Hematopoietic multipotent progenitor cell treated with erythropoietin and hydrocortisone succinate and interleukin-3 and kit ligand, for 4 days (in vitro differentiated cells): ENCODE results near the gene FGD4.

Experiments
- DNase-seq: peaks from one replicate; pipeline ENCODE4 v3.0.0-alpha.2; 2015

Gene FGD4

DNA sequence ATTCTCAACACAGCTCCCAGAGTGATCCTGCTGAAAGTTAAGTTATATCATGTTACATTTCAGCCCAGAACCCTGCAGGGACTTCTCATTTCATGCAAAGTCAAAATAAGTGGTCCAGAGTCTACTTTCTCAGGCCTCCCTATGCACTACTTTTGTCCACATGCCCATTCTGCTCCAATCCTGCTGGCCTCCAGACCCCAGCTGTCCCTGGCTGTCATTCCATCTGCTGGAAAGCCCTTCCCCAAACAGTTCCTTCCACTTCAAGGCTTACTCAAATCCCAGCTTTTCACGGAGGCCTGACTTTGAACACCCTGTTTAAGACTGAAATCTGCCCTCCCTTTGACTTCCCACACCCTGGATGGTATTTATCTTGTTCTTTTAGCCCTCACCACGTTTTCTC, 169.9 kb downstream of the FGD4 start:
- DNase-seq: no peak

DNA sequence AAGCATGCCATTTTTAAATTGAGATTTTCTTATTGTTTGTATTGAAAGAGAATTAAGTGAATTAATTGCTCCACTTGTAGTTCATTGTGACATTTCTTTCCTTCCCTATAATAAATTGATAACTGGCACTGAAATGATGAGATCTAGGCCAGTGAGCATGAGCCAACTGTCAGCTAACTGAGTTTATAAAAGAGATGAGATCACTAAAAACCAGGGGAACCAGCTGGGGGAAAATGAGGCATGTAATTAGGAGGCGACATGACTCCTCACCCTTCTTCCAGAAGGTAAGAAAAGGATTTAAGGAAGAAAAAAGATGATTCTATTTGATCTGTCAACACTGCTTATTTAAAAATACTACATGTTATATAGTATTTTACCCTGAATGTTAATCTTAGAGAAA, 175.2 kb downstream of the FGD4 start:
- no peak for DNase-seq

DNA sequence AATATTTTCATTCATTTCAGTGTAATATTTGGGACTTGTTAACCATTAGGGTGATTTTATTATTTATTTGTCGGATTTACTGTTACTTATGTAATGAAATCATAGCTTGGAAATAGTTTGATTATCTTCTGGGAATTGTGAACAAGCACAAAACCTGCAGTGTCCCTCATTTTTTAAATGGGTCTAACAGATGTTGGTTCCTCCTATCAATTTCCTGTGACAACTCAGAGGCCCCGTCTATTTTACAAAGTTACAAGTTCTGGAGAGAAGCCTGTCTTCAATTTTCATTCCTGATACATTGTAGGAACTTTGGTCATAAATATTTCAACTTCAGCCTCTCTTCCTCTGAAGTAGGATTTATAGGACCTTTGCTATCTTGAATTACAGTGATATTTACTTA, 178.0 kb downstream of the FGD4 start:
- DNase-seq: no peak

DNA sequence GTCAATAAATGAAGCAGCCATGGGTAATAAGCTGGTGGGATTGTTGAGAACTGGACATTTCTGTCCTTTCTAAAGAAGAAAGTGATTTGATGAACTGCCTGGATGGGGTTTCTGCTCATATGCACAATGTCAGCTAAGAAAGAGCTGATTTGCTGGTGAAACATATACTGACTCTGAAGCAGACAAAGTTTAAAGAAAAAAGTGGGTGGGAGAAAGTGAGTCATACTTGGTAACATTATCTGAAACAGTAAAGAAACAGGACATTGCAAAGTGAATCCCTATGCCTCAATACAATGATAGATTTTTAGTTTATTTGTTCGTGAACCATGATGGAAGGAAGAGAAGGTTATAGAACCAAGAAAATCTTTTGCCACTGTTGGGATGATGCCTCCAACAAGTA, 184.2 kb downstream of the FGD4 start:
- DNase-seq: no peak

DNA sequence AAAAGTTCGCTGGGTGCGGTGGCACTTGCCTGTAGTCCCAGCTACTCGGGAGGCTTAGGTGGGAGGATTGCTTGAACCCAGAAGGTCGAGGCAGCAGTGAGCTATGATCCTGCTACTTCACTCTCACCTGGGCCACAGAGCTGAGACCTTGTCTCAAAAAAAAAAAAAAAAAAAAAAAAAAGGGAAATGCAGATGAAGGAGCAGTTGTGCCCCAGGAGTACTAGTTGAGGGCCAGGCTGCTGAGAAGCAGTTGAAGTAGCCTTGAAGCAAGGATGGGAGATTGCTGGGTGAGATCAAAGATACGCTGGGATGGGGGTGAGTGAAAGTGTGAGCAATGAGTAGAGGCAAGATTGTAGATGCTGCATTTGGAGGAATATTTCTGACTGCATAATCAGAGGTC, 186.3 kb downstream of the FGD4 start:
- no peak for DNase-seq

DNA sequence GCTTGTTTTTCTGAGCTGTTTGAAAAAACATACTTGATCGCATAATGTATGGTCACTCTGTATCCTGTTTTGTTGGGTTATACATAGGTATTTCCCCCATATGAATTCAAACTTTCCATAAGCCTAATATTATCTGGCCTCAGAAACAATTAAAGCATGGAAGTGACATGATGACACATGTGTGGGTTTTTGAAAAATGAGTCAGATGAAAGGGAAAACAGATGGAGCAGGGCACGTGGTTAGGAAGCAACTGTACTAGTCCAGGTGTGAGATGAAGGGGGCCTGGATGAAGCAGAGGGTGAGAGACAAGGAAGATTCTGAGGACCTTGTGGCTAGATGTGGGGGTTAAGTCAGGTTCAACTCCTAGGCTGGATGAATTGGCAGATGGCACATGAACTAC, 187.0 kb downstream of the FGD4 start:
- peak; percentile 50 for DNase-seq

DNA sequence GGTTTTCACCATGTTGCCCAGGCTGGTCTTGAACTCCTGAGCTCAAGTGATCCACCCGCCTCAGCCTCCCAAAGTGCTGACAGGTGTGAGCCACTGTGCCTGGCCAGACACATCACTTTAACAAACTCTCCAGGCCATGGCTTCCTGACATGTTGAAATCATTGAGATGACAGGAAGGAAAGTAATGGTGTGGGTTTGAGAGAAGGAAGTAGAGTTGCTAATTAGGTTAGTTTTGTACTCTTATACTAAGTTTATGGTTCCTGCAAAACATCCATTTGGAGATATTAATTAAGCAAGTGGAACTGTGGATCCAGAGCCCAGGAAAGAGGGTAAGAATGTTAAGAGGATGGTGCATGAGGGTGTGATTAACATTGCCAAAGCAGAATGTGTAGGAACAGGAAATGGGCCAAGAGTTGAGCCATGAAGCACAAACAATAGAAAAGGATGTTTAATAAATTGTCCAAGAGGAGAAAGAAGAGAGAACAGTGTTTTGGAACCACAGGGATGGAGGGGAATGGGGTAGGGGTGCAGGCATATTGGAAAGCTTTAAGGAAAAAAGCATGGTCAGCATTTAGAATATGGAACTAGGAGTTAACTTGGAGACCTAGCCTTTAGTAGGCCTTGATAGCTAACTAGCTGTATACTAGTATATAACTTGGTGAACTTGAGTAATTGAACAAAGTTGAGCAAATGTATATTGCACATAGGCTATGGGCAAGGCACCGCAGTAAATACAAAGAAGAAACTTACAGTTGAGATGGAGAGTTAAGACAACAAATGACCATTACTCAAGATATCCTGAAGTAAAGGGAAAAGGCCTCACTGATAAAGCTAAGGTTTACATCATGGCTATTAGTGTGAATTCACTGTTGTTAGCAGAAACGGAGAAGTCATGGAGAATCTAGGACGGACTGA, 188.5 kb downstream of the FGD4 start:
- peak; percentile 71 for DNase-seq

DNA sequence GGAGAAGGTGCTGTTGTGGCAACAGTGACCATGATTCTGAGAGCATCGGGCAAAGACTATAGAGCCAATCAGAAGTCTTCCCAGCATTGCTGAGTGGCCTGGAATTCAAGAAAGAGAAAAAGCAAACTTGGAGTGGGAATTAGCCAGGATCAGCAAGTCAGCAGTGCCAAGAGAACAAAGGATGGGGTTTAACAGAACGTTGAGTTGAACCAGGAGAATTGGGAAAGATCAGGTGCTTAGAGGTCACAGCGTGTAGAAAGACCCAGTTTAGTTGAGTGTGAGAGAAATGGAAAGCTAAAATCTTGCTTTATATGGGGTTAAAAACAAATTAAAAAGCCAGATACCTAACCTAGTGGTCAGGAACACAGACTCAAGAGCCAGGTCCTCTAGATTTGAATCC, 189.2 kb downstream of the FGD4 start:
- DNase-seq: no peak

DNA sequence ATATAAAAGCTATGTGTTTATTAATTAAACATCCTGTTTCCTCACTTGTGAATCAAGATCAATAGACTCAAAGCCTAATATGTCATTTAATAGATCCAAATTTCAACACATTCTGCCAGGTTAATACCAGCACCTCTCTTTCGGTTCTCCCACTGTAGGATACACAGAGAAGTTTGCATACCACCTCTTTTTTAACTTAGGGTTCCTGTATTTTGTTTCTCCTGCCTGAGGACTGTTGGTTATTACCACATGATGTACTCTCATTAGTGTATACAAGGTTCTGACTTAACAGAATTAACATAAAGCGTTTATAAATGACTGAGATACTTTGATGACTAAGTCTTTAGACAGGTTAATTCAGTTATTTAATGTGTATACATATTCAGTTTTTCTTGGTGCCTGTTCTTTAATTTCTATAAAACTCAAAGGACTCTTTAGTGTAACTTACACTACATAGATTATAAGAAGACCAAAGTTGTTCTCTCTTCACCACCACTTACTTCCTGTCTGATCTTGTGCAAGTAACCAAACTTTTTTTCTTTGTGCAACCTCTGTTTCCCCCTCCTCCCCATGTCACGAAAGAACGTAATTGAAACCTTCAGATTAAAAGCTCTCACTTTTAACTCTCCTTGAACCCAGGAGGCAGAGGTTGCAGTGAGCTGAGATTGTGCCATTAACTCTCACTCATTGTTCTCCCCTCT, 190.0 kb downstream of the FGD4 start:
- peak; percentile 85 for DNase-seq

DNA sequence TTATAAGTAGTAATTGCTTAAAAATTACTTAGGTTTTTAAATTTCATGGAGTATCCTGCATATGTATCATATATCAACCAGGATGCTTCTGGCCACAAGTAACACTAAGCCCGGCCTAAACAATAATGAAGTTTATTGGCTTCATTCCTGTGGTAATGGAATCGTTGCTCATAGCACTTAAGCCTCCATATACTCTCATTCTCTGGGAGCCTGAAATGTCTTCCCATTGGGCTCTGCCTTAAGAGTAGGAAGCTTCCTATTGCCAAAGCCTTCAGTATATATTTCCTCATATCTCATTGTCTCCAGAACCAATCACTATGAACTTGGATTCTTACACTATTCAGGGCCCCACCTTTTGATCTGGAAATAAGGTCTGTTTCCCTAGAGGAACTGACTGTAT, 195.9 kb downstream of the FGD4 start:
- DNase-seq: no peak

DNA sequence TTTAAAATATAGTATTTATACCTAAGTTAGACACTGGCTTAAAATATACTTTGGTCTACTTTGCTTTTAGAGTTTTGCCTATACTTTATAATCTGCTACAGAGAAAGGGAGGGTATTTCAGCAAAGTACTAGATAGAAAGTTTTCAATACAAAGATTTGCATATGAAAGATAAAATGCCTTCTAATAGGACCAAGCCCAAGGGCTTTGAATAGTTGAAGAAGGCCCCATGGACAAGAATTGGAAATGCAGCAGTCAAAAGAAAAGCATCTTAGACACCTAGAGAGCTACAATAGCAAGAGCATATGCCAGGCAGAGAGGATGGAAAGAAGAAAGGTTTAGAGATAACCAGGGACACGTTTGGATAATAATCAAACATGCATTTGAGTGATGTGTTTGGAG, 196.7 kb downstream of the FGD4 start:
- no peak for DNase-seq

DNA sequence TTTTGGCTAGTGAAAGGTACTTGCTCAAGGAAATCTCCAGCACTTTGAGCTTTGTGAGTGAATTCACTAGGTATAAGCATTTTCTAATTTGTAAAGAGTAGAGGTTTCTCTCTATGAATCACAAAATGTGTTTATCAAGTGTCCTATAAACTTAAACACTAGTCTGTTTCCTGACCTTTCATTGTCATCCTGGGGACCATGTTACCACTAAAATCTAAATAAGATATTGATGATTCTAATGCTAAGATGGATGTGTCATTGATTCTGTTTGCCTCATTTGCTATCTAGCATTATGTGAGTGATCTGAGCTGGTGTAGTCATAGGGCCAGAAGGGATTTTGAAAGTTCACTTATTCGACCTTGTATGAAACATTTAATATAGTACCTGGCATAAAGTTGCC, 199.3 kb downstream of the FGD4 start:
- DNase-seq: no peak

DNA sequence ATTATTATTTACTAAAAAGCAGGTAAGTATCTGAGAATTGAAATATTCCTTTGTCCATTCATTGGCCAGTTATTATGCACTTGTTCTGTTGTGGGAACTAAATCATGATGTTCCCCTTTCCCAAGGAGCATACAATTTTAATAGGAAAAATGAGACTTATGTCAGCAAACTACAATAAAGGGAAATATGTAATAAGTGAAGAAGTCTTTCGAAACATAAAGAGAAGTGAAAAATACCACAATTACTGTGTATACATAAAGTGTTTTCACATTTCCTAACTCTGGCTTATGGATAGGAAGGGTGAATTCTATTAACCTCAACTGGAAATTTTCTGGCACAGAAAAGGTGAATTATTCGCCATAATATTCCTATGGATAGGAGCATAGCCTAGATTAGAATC, 201.3 kb downstream of the FGD4 start:
- no peak for DNase-seq

DNA sequence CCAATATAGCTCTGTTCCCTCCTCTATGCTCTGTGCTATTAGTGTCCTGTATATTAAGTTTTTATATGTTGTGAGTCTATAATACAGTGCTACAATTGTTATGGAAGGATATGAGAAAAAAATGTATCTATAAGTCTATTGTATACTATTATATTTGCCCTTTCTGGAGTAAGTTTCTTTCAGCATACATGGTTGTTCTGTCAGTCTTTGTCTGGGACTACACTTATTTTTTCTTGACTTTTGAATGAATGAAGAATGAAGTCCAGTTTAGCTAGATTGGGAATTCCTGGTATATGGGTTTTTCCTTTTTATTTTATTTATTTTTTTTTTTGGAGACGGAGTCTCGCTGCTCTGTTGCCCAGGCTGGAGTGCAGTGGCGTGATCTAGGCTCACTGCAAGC, 203.7 kb downstream of the FGD4 start:
- DNase-seq: no peak

DNA sequence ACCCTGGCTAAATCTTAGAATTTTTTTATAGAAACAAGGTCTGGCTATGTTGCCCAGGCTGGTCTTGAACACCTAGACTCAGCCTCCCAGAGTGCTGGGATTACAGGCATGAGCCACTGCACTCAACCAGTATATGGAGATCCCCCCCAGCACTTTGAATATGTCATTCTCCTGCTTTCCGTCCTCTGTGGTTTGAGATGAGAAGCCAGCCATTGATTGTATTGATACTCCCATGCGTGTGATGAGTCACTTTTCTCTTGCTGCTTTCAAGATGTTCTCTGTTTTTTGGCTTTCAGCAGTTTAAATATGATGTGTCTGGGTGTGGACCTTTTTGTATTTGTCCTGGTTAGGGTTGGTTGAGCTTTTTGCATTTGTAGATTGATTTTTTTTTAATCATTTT, 204.5 kb downstream of the FGD4 start:
- no peak for DNase-seq

DNA sequence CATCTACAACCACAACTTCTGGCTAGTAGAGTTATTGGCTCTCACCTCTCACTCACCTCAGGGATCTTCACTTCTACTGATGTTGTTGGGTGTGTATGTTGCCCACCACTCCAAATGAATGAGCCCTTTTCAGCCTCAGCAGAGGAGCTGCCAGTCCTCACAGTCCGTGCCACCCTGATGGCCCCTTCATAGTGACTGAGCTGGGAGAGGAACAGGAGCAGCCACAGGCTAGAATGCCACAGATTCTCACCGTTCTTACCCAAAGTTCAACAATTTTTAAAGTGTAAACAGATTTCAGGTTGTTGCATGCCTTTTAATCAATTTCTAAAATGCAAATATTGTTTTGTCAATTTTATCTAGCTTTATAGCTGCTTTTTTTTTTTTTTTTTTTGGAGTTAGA, 205.2 kb downstream of the FGD4 start:
- DNase-seq: no peak

DNA sequence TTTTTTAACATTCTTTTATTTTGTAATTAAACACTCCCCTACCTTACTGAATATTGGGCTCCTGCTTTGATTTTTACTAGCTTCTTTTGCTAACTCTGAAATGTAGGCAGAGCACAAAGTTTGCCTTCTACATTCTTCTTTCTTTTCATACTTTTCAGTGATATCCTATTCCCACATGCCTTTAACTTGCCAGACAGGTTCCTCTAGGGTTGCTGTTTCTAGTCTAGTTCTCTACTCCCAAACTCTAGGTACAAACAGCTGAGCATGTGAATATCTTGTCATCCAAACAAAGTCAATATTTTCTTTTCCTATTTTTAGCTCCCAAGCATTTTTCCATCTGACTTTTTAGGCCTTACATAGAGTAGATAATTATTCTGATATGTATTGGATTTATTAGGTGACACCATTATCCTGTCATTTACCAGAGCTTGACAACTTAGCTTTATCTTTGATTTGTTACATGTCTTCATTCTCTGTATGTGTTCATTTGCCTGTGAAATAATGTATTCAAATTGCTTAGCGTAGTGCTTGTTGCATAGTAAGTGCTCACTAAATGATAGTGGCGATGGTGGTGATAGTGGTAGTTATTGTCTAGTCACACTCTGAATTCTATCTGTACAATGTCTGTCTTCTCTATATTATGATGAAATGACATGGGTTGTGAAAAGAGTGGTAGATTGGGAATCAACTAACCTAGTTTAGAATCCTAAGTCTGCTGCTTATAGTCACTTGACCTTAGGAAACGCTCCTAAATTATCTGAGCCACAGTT, 206.2 kb downstream of the FGD4 start:
- no peak for DNase-seq

DNA sequence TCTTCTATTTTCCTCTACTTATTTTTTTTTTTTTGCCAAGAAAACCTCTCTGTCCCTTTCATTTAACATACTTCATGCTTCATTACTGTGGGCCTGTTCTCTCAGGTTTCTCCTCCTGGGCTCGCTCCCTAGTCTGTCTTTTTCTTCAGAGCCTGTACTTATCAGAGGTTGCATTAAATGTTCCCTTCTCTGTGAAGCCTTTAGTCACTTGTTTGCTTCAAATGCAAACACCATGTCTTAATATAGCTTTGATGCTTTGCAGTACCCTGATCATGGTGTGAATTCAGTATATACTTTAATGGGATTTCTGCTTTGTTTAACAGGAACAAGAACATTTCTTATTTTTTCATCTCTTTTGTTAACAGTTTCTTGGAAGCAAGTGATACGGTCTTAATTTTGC, 207.1 kb downstream of the FGD4 start:
- no peak for DNase-seq

DNA sequence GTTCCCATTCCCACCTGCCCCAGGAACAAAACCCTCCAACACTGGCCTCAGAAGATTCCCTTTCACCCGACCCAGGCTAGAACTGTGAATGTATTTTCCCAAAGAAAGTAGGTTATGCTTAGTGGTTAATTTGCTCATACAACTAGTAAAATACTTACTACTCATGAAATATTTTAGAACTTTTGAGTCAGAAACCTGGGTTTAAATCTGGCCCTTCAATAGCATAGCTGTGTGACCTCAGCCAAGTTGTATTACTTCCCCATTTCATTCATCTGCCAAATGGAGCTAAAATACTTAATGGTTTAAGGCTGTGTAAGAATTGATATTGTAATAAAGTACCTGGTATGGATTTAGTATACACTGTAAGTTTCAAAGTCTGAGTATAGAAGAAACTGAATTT, 210.6 kb downstream of the FGD4 start:
- no peak for DNase-seq

DNA sequence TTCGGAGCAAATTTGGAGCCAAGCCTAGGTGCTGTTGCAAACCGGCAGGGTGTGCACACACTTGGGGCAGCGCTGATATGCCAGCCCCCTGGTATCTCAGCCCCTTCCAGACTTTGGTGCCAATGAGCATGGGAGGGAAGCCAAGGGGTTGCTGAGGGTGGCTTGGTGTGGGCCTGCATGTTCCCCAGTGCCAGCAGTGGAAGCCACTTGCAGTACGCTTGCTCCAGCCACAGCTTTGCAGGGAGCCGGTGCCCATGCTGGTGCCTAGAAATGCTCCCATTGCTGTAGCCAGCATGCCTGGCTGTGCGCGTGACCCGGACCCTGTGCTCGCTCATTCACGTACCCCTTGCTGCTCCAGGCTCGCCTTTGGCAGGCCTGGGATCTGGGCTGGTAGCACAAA, 212.6 kb downstream of the FGD4 start:
- DNase-seq: no peak

DNA sequence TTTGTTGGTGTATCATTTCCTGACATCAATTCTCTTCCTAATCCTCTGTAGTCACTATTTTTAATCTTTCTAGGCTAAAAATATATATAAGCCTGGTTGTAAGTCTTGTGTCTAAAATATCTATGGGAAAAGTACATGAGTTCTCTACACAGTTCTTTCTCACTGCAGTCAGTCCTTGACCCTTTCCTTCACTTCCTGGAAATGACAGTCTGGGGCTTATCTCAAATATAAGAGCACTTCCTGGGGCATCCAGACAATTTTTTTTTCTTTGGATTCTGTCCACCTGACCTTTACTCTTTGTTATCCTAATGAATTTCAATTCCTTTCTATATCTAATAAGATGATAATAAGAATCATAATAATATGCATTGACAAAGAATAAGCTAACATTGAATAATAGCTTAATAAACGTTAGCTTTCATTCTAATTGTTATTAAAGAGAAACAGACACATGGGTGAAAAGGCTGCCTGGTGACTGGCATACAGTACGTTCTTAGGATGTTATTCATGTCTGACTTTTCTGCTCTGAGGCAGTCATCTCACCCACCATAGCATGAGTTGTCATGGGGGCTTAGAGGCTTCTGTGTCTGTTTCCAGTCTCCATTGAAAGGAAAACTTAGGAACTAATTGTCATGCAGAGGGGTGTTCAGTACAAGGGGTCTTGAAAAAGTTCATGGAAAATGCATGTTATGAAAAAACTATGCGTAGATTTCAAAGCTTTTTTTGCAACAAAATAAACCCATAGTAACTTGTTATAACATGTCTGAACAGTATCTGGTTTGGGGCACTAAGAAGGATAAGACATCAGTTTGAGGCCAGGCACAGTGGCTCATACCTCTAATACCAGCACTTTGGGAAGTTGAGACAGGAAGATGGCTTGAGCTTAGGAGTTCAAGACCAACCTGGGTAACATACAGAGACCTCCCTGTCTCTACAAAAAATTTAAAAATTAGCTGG, 213.6 kb downstream of the FGD4 start:
- DNase-seq: no peak

DNA sequence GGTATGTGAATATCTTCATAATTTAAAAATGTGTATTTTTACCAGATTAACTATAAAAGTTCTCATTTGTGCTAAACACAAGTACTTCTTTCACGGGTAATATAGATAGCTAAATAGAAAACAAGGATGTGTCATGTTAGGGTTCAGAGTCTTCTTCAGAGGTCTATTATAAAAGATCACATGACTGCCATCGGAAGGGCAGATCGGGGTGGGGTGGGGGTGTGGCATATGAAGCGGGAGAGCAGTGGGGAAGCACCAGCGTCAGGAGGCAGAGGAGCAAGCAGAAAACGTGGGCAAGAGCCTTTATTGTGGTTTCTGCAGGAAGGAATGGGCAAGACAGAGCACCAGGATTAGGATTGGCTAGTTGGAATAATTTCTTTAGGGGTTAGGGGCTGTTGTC, 216.1 kb downstream of the FGD4 start:
- no peak for DNase-seq

DNA sequence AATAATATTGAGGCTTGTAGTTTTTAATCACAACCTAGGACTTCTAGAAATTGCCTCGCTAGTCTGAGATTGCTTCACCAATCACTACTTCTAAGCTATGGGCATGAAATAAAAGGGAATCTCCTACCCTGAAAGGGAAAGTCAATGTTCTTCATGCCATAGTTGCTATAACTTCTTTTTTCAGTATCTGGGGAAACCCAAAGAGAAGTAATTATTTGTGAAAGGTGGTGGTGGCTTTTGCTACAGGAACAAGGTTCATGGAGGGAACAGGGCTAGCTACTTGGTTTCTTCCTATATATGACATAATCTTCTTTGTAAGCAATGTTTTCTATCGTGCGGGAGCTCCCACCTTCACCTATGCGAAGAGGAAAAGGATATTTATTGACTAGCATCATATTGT, 218.2 kb downstream of the FGD4 start:
- DNase-seq: no peak
